ENCODE results near the gene COQ10A. TPM values are rescaled to one million over a fixed set of nuclear protein-coding genes. Genes with fewer than 3 reads are reported as not detected.
"Not testable (repeated sequence)": the region's sequence is repeated elsewhere in the genome, so short reads cannot be mapped to it uniquely, and the experiment has no call there.

The COQ10A gene
- total and polyA plus RNA-seq, 5 experiments from 2014 or later: 7.4 to 39.0 (median 15.7) TPM

DNA sequence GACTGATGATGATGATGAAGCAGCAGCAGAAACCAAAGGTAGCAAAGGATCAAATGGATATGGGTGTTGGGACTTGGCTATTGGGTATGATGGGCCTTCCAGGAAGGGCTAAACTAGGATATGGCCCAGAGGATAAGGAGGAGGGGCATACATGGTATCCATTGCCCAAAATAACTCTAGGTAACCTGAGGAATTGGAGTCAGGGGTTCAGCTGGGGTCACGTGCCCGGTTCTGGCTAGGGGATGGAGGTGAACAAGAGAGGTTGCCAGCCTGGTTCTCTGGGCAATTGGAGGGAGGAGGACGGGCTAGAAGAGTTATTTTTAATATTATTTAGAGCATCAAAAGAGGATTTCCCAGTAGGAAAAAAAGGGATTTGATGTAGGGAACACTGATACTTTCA is 5.8 kb upstream of the COQ10A start:
- POLR2A ChIA-PET: interaction anchor here (1.0 kb wide), 1 partner anchor 12 kb away, joined by 3 read pairs; no protein-coding TSS in a partner anchor
- ATAC-seq: no peak
- H3K27ac Mint-ChIP-seq: peak overlapping the region in 2 of 10 donors; percentile 27 to 45
- H3K4me1 Mint-ChIP-seq: peaks cover 14 to 29% (median 24%) of the 10 kb centered on the region in 4 donors
- no peak for DNase-seq
- H3K27me3 Mint-ChIP-seq: no peaks in the 10 kb centered on the region
- peaks cover 0 to 3% (median 0%) of the 10 kb centered on the region in 3 donors for H3K36me3 Mint-ChIP-seq
- H3K9me3 Mint-ChIP-seq: no peaks in the 10 kb centered on the region
- H3K4me3 Mint-ChIP-seq: peak overlapping the region in 1 of 10 donors; percentile 1

DNA sequence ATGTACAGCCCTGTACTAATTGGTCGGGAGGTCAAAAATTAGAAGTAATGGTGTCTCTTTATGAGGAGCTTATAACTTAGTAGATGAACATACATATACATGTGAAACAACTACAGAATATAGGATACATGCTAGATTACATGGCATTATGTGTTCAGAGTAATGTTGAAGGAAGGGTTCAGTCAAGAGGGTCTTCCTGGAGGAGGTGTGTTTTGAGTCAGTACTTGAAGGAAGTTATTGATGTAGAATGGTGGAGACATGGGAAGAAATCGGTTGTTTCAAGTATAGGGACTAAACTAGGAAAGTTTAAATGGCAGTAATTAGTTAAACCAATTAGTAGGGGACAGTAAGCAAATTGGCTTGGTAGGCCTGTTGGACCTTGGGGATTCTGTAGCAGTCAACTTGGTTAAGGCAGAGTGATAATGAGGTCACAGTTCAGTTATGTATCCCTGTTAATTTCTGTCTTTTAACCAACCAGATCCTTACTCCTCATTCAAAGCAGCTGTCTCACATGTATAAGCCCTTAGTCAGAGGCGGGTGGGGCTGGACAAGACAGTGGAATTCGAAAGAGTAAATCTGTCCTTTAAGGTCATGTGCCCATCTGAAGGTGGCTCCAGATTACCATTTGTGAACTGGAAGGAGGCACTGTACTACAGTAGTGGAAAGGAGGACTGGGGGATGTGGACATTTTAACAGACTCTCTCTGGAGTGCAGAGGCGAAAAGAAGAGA is 5.1 kb upstream of the COQ10A start:
- POLR2A ChIA-PET: interaction anchor here (1.0 kb wide), 1 partner anchor 11 kb away, joined by 3 read pairs; no protein-coding TSS in a partner anchor
- peaks cover 16 to 27% (median 22%) of the 10 kb centered on the region in 4 donors for H3K4me1 Mint-ChIP-seq
- no peak overlapping the region for H3K4me3 Mint-ChIP-seq
- H3K36me3 Mint-ChIP-seq: no peaks in the 10 kb centered on the region
- no peaks in the 10 kb centered on the region for H3K27me3 Mint-ChIP-seq
- H3K9me3 Mint-ChIP-seq: no peaks in the 10 kb centered on the region
- ATAC-seq: no peak
- DNase-seq: no peak
- peak overlapping the region in 1 of 10 donors; percentile 45 for H3K27ac Mint-ChIP-seq

DNA sequence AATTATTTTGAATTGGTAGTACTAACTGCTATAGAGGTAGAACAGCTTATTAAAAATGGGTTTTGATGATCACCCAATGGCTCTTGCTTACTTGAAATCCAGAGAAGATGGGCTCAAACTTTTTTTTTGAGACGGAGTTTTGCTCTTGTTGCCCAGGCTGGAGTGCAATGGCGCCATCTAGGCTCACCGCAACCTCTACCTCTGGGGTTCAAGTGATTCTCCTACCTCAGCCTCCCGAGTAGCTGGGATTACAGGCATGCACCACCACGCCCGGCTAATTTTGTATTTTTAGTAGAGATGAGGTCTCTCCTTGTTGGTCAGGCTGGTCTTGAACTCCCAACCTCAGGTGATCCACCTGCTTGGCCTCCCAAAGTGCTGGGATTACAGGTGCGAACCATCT is 3.8 kb upstream of the COQ10A start:
- H3K36me3 Mint-ChIP-seq, DNase-seq, H3K9me3 Mint-ChIP-seq, H3K27ac Mint-ChIP-seq, H3K27me3 Mint-ChIP-seq, ATAC-seq, H3K4me3 Mint-ChIP-seq: not testable (repeated sequence)
- peaks cover 17 to 26% (median 24%) of the 10 kb centered on the region in 4 donors for H3K4me1 Mint-ChIP-seq
- POLR2A ChIA-PET: interaction anchor here (2.0 kb wide), 1 partner anchor 73 kb away, joined by 6 read pairs; the partner anchor contains the start of gene SMARCC2

DNA sequence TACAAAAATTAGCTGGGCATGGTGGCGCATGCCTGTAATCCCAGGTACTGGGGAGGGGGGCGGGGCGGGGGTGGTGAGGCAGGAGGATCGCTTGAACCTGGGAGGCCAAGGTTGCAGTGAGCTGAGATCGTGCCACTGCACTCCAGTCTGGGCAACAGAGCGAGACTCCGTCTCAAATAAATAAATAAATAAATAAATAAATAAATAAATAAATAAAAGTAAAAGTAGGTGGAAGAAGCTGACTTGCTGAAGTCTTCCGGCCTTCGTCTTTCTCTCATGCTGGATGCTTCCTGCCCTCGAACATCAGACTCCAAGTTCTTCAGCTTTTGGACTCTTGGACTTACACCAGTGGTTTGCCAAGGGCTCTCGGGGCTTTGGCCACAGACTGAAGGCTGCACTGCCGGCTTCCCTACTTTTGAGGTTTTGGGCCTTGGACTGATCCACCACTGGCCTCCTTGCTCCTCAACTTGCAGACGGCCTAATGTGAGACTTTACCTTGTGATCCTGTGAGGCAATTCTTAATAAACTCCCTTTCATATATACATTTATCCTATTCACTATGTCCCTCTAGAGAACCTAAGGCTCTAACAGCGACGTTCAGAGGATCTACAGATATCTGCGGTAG is 562 bp upstream of the COQ10A start:
- ATAC-seq, H3K27me3 Mint-ChIP-seq, DNase-seq, H3K9me3 Mint-ChIP-seq: not testable (repeated sequence)
- POLR2A ChIA-PET: interaction anchor here (0.5 to 3.5 kb wide), 13 partner anchors 8 to 201 kb away, joined by 3 to 19 read pairs (median 5); partner anchors contain the start of genes ANKRD52, CNPY2, MYL6 and PA2G4
- H3K4me1 Mint-ChIP-seq: peaks cover 10 to 20% (median 20%) of the 10 kb centered on the region in 4 donors
- H3K27ac Mint-ChIP-seq: peak overlapping the region; percentile 93 to 99 (median 98)
- H3K36me3 Mint-ChIP-seq: peaks cover 0 to 18% (median 0%) of the 10 kb centered on the region in 3 donors
- H3K4me3 Mint-ChIP-seq: peak overlapping the region; percentile 85 to 97 (median 94)

DNA sequence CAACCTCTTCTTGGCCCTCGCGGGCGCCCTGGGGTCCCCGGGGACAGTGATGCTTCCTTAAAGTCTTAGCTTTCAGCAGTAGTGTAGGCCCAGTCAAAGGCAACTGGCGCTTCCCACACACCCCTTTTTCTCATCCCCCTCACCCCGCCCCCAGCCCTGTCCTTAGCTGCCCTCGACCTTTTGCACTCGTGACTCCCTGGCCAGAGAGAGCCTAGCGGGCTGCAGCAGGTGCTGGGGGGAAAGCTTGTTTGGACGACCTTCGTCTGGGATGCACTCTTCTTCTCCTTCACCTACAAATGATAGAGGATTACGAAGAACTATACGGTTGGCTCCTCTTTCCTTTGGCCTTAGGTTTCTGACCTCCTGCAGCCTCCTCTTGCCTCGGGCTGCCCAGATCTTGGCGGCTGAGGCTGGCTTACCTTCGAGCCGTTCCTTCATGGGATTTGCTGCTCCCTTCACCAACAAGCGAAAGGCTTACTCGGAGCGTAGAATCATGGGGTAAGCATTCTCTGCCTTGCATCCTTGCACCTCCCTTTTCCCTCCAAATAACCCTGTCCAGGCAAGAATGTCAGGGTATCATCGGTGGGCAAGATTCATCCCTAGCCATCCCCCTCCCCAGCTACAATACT is 815 bp downstream of the COQ10A start:
- Mint-ChIP-seq H3K9me3 (no peaks in the 10 kb centered on the region), H3K4me1 (peaks cover 8 to 20% (median 20%) of the 10 kb centered on the region in 4 donors), H3K4me3 (peak overlapping the region; percentile 77 to 96 (median 90)), H3K27me3 (no peaks in the 10 kb centered on the region), H3K27ac (peak overlapping the region; percentile 81 to 98 (median 93)), H3K36me3 (peaks cover 0 to 28% (median 0%) of the 10 kb centered on the region in 3 donors)
- POLR2A ChIA-PET: interaction anchor here (0.7 to 3.5 kb wide), 15 partner anchors 9 to 295 kb away, joined by 3 to 19 read pairs (median 4); partner anchors contain the start of genes ANKRD52, CNPY2, ESYT1 and MYL6
- ATAC-seq: no peak
- no peak for DNase-seq

DNA sequence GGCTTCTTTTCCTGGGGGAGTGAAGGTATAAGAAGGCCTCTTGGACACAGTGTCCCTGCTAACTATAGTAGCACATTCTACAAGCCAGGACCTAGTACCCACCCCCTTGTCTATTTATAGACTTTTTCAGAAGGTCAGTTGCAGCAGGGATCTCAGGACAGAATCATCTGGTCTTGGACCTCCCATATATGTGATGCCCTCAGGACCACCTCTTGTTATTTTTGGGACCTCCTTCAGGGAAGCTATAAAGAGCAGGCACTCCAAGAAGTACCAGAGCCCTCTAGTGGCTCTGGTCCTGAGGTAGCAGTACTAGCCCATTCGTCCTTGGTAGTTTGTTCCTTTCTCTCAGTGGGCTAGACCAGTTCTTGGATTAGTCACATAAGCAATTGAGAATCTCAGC is 4.3 kb downstream of the COQ10A start:
- Mint-ChIP-seq H3K9me3 (no peaks in the 10 kb centered on the region), H3K36me3 (peaks cover 0 to 60% (median 14%) of the 10 kb centered on the region in 3 donors), H3K27me3 (no peaks in the 10 kb centered on the region), H3K4me1 (peaks cover 8 to 20% (median 15%) of the 10 kb centered on the region in 4 donors), H3K4me3 (no peak overlapping the region), H3K27ac (peak overlapping the region in 5 of 10 donors; percentile 22 to 73 (median 58))
- DNase-seq (no peak), ATAC-seq (no peak)
- POLR2A ChIA-PET: interaction anchor here (0.7 kb wide), 1 partner anchor 42 kb away, joined by 3 read pairs; no protein-coding TSS in a partner anchor

DNA sequence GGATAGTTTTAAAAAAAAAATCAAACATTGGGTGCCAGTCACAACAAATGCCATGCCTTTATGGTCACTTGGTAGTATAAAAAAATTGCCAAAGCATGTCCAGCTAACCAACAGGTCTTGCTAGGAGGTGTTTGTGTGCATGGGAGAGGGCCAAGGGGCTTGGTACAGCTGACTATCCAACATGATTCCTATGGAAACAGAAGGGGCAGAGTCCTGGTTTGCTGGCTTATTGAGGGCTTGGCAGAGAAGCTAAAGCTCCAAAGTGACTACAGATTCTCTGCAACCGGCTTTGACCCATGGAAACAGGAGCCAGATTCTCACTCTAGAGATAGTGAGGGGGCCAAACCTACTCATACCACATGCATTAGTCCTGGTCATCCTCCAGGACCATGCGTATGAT is 5.7 kb downstream of the COQ10A start:
- ATAC-seq, H3K27me3 Mint-ChIP-seq, H3K4me1 Mint-ChIP-seq, H3K9me3 Mint-ChIP-seq, DNase-seq, H3K4me3 Mint-ChIP-seq: not testable (repeated sequence)
- H3K27ac Mint-ChIP-seq: peak overlapping the region in 2 of 10 donors; percentile 33 to 60
- H3K36me3 Mint-ChIP-seq: peaks cover 0 to 72% (median 14%) of the 10 kb centered on the region in 3 donors
- POLR2A ChIA-PET: interaction anchor here (1.2 kb wide), 1 partner anchor 12 kb away, joined by 3 read pairs; no protein-coding TSS in a partner anchor

DNA sequence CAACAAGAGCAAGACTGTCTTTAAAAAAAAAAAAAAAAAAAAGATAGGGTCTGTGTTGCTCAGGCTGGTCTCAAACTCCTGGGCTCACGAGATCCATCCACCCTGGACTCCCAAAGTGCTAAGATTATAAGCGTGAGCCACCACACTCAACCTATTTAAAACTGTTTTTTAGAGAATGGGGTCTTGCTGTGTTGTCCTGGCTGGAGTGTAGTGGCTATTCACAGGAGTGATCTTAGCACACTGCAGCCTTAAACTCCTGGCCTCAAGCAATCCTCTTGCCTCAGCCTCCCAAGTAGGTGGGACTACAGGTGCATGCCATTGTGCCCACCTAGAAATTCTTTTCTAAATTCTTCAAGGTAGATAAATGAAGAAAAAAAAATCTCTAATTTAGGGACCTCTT is 7.6 kb downstream of the COQ10A start:
- ATAC-seq (no peak), DNase-seq (no peak)
- POLR2A ChIA-PET: interaction anchor here (0.6 kb wide), 1 partner anchor 13 kb away, joined by 8 read pairs; no protein-coding TSS in a partner anchor
- Mint-ChIP-seq H3K27ac (peak overlapping the region in 1 of 10 donors; percentile 51), H3K27me3 (no peaks in the 10 kb centered on the region), H3K4me1 (no peaks in the 10 kb centered on the region), H3K9me3 (no peaks in the 10 kb centered on the region), H3K4me3 (no peak overlapping the region), H3K36me3 (peaks cover 0 to 87% (median 16%) of the 10 kb centered on the region in 3 donors)

DNA sequence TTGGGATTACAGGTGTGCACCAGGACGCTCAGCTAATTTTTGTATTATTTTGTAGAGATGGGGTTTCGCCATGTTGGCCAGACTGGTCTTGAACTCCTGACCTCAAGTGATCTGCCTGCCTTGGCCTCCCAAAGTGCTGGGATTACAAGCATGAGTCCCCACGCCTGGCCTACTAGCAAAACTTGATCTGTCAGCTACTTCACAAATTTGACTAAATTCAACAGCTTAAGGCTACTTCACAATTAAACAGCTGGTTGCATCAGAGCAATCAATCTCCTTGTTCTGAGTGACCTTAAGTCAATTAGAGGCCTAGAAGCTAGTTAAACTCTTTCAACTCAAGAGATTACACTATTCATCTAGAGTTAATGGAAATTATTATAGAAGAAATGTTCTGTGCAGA is 12.2 kb downstream of the COQ10A start:
- Mint-ChIP-seq H3K4me1 (peaks cover 0 to 6% (median 0%) of the 10 kb centered on the region in 4 donors), H3K9me3 (no peaks in the 10 kb centered on the region), H3K27me3 (no peaks in the 10 kb centered on the region), H3K27ac (no peak overlapping the region), H3K36me3 (peaks cover 0 to 92% (median 25%) of the 10 kb centered on the region in 3 donors), H3K4me3 (no peak overlapping the region)
- DNase-seq: no peak
- POLR2A ChIA-PET: interaction anchor here (0.5 to 0.8 kb wide), 2 partner anchors 22 to 63 kb away, joined by 3 to 4 read pairs; no protein-coding TSS in a partner anchor
- ATAC-seq: no peak

DNA sequence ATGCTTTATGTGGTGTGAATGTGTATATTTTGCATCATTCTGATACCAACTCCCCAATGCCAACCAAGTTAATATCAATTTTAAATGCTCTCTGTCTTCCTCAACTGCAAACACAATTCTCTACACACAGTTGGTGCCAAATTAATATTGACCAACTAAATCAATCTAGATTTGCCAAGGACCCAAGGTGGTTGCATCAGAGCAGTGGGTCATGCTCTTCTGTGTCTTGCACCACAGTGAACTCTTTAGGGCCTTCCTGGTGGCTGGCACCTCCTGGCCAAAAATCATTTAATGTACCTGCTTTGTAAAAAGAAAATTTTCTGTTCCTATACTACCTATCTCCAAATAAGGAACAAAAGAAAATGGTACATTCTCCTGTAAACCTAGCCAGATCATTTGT is 14.1 kb downstream of the COQ10A start:
- peaks cover 0 to 88% (median 18%) of the 10 kb centered on the region in 3 donors for H3K36me3 Mint-ChIP-seq
- peak overlapping the region in 5 of 10 donors; percentile 5 to 86 (median 8) for H3K27ac Mint-ChIP-seq
- no peaks in the 10 kb centered on the region for H3K27me3 Mint-ChIP-seq
- no peak for ATAC-seq
- POLR2A ChIA-PET: interaction anchor here (0.6 to 1.3 kb wide), 3 partner anchors 28 to 388 kb away, joined by 3 to 7 read pairs (median 6); no protein-coding TSS in a partner anchor
- no peak for DNase-seq
- peaks cover 0 to 6% (median 0%) of the 10 kb centered on the region in 4 donors for H3K4me1 Mint-ChIP-seq
- H3K4me3 Mint-ChIP-seq: no peak overlapping the region
- H3K9me3 Mint-ChIP-seq: no peaks in the 10 kb centered on the region

DNA sequence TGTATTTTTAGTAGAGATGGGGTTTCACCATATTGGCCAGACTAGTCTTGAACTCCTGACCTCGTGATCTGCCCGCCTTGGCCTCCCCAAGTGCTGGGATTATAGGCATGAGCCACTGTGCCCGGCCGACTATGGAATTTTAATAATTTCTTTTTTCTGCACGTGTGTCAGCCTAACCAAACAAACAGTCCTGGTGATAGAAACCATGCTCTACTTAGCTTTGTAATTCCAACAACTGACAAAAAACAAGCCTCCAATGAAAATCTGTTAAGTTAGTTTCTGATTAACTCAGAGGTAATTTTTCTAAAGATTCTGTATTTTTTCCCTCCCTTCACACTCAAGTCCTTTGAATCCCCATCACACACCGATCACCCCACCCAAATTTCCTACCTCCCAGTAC is 15.3 kb downstream of the COQ10A start:
- Mint-ChIP-seq H3K36me3 (peaks cover 0 to 86% (median 19%) of the 10 kb centered on the region in 3 donors), H3K27me3 (no peaks in the 10 kb centered on the region), H3K4me3 (no peak overlapping the region), H3K27ac (peak overlapping the region in 4 of 10 donors; percentile 40 to 73 (median 58)), H3K9me3 (no peaks in the 10 kb centered on the region), H3K4me1 (peaks cover 0 to 13% (median 4%) of the 10 kb centered on the region in 4 donors)
- ATAC-seq: no peak
- no peak for DNase-seq
- POLR2A ChIA-PET: no interaction called here

DNA sequence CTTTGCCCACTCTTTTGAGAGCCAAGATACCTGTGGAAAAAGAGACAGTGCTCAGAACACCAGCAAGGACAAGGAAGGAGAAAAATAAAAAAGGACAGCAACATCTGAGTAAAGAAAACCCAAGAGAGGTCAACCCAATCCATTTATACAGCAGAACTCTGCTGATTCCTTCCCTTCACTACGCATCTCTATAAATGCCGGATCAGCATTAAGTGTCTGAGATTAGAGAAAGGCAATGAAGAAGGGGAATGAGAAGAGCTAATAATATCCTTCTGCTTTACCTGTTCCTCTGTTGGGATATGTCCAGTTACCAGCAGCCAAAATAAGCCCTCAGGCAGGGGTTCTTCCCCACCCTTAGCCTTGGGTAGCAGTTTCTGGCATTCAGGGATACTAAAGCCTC is 15.8 kb downstream of the COQ10A start:
- Mint-ChIP-seq H3K9me3 (no peaks in the 10 kb centered on the region), H3K36me3 (peaks cover 0 to 84% (median 19%) of the 10 kb centered on the region in 3 donors), H3K4me1 (peaks cover 0 to 14% (median 4%) of the 10 kb centered on the region in 4 donors), H3K4me3 (no peak overlapping the region), H3K27ac (peak overlapping the region in 1 of 10 donors; percentile 73), H3K27me3 (no peaks in the 10 kb centered on the region)
- POLR2A ChIA-PET: no interaction called here
- no peak for ATAC-seq
- no peak for DNase-seq

All from naive thymus-derived CD8-positive, alpha-beta T cell (primary cell).